A549 (cell line): ENCODE measurements around the gene MORC2.

Experiments used
- CEBPB ChIP-seq, 2 experiments: fragments of >200 bp in 1 of 2; sonication (Bioruptor Twin) in 1 of 2; formaldehyde crosslinking in 1 of 2; IDR thresholded peaks; 2 replicates each; pipeline ENCODE4 v1.6.1; 2012 to 2016
- CTCF ChIP-seq: fragments of >200 bp; sonication (Bioruptor Twin); formaldehyde crosslinking; IDR thresholded peaks from 3 replicates; pipeline ENCODE4 v1.5.1; 2016
- EHMT2 ChIP-seq: fragments of 200-600 bp; sonication (generic); IDR thresholded peaks from 2 replicates; pipeline ENCODE4 v1.6.1; 2016; ENCODE audit warnings: antibody characterized with exemption, low read depth, mild to moderate bottlenecking, moderate library complexity
- EP300 ChIP-seq, 2 experiments: fragments of >200 bp; sonication (Bioruptor Twin); formaldehyde crosslinking; IDR thresholded peaks; 2 replicates in 1 of 2; 3 replicates in 1 of 2; pipeline ENCODE4 v1.6.1; 2016 to 2017
- HOXA7 ChIP-seq: fragments of 250-450 bp; sonication (Bioruptor Pico); IDR thresholded peaks from 2 replicates; pipeline ENCODE4 v1.5.0; 2020; ENCODE audit warnings: mild to moderate bottlenecking, moderate library complexity
- RCOR1 ChIP-seq: fragments of 150-350 bp; IDR thresholded peaks from 2 replicates; pipeline ENCODE4 v1.6.1; 2014; ENCODE audit warnings: antibody characterized with exemption, low read length, low read depth

DNA sequence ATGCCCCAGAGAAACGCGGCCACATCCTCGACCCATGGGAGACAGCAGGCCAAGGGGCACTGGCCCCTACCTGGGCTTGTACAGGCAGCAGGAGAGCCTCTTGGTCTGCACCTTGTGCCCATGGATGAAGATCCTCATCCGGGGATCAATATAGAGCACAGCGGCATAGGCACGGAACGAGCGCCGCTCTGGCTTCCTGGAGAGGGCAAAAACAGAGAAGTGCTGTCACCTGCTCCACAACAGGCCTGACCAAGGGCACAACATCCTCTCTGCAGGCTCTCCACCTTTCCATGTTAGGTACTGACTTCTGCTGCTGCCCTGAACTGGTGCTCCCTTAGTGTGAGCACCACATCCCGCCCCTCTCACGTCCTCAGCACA is 27.2 kb downstream of the MORC2 start:
- TF ChIP-seq CEBPB (IDR thresholded peaks at IDR 0.05) (no peak), CTCF (no peak), EP300 (IDR thresholded peaks at IDR 0.05) (no peak), HOXA7 (no peak), EHMT2 (no peak), RCOR1 (no peak)
